Mesenchymal stem cell (in vitro differentiated cells and primary cell): ENCODE data around the gene SMAD6.

Source experiments
- DNase-seq: peaks from one replicate; pipeline ENCODE4 v3.0.0-alpha.2; 2013
- H2AFZ ChIP-seq: one replicate; pipeline ENCODE4 v1.6.1; 2013; ENCODE audit warnings: low read depth, mild to moderate bottlenecking, control low read depth, inconsistent platforms, low read length, moderate library complexity
- H2AK5ac ChIP-seq: 2 replicates; pipeline ENCODE4 v1.6.1; 2013; ENCODE audit warnings: low read length, moderate library complexity, mild to moderate bottlenecking, inconsistent platforms; ENCODE audit not compliant: severe bottlenecking
- H2BK120ac ChIP-seq: one replicate; pipeline ENCODE4 v1.6.1; 2013; ENCODE audit warnings: low read depth, mild to moderate bottlenecking, inconsistent platforms, low read length, moderate library complexity
- H2BK12ac ChIP-seq, 2 experiments: one replicate each; pipeline ENCODE4 v1.6.1; 2013; ENCODE audit warnings: inconsistent platforms in 2 of 2, low read length in 2 of 2, mild to moderate bottlenecking in 2 of 2, moderate library complexity in 2 of 2, control low read depth in 1 of 2
- H2BK15ac ChIP-seq: one replicate; pipeline ENCODE4 v1.6.1; 2013; ENCODE audit warnings: mild to moderate bottlenecking, low read depth, inconsistent platforms; ENCODE audit not compliant: poor library complexity, severe bottlenecking
- H2BK5ac ChIP-seq: 2 replicates; pipeline ENCODE4 v1.6.1; 2013; ENCODE audit warnings: low read depth, mild to moderate bottlenecking, low read length, control low read depth, inconsistent platforms; ENCODE audit not compliant: poor library complexity, severe bottlenecking
- H3K14ac ChIP-seq, 2 experiments: one replicate each; pipeline ENCODE4 v1.6.1; 2013; ENCODE audit warnings: inconsistent platforms in 2 of 2, low read length in 2 of 2, control low read depth in 1 of 2, mild to moderate bottlenecking in 1 of 2, moderate library complexity in 1 of 2
- H3K18ac ChIP-seq, 2 experiments: one replicate each; pipeline ENCODE4 v1.6.1; 2013; ENCODE audit warnings: inconsistent platforms in 2 of 2, low read length in 2 of 2, control low read depth in 1 of 2, low read depth in 1 of 2, mild to moderate bottlenecking in 1 of 2
- H3K23ac ChIP-seq, 2 experiments: one replicate each; pipeline ENCODE4 v1.6.1; 2013; ENCODE audit warnings: inconsistent platforms in 2 of 2, low read length in 2 of 2, mild to moderate bottlenecking in 2 of 2, moderate library complexity in 2 of 2, control low read depth in 1 of 2
- H3K27ac ChIP-seq: 2 replicates; pipeline ENCODE4 v1.5.1; 2013; ENCODE audit warnings: mild to moderate bottlenecking, moderate library complexity, low read length, control low read depth, inconsistent platforms; ENCODE audit not compliant: poor library complexity, severe bottlenecking
- H3K27me3 ChIP-seq, 2 experiments: 2 replicates each; pipeline versions ENCODE4 v1.6.1 to v1.7.0; 2013; ENCODE audit warnings: low read length in 2 of 2, mild to moderate bottlenecking in 2 of 2, moderate library complexity in 2 of 2, control low read depth in 1 of 2, inconsistent platforms in 1 of 2; ENCODE audit not compliant: control insufficient read depth in 1 of 2, insufficient read depth in 1 of 2
- H3K36me3 ChIP-seq, 2 experiments: 2 replicates each; pipeline versions ENCODE4 v1.6.1 to v1.7.0; 2013; ENCODE audit warnings: low read length in 2 of 2, control low read depth in 1 of 2, inconsistent platforms in 1 of 2, low read depth in 1 of 2, mild to moderate bottlenecking in 1 of 2; ENCODE audit not compliant: insufficient read depth in 2 of 2, control insufficient read depth in 1 of 2
- H3K4ac ChIP-seq, 2 experiments: one replicate each; pipeline ENCODE4 v1.6.1; 2013; ENCODE audit warnings: inconsistent platforms in 2 of 2, low read length in 2 of 2, mild to moderate bottlenecking in 2 of 2, moderate library complexity in 2 of 2, control low read depth in 1 of 2, low read depth in 1 of 2
- H3K4me1 ChIP-seq: 2 replicates; pipeline ENCODE4 v1.6.1; 2013; ENCODE audit warnings: low read depth, low read length, control low read depth; ENCODE audit not compliant: control insufficient read depth, insufficient read depth
- H3K4me2 ChIP-seq: 2 replicates; pipeline ENCODE4 v1.6.1; 2013; ENCODE audit warnings: low read length, mild to moderate bottlenecking, inconsistent platforms; ENCODE audit not compliant: poor library complexity, severe bottlenecking
- H3K4me3 ChIP-seq, 2 experiments: 2 replicates each; pipeline versions ENCODE4 v1.5.1 to v1.7.0; 2013; ENCODE audit warnings: low read length in 2 of 2, mild to moderate bottlenecking in 2 of 2, control low read depth in 1 of 2, low read depth in 1 of 2; ENCODE audit not compliant: insufficient read depth in 1 of 2
- H3K79me1 ChIP-seq: replicated peaks from 2 replicates; pipeline ENCODE4 v1.6.1; 2013; ENCODE audit warnings: mild to moderate bottlenecking, control low read depth, low read length, inconsistent platforms; ENCODE audit not compliant: poor library complexity, severe bottlenecking
- H3K9ac ChIP-seq: 2 replicates; pipeline ENCODE4 v1.7.0; 2013; ENCODE audit warnings: mild to moderate bottlenecking, low read length, moderate library complexity
- H3K9me3 ChIP-seq: 2 replicates; pipeline ENCODE4 v1.7.0; 2013; ENCODE audit warnings: mild to moderate bottlenecking, low read length; ENCODE audit not compliant: control insufficient read depth
- H4K8ac ChIP-seq: one replicate; pipeline ENCODE4 v1.6.1; 2013; ENCODE audit warnings: inconsistent platforms, mild to moderate bottlenecking, low read length, moderate library complexity
- H4K91ac ChIP-seq: one replicate; pipeline ENCODE4 v1.6.1; 2013; ENCODE audit warnings: mild to moderate bottlenecking, low read length, inconsistent platforms
- WGBS: methylation state at CpG from one replicate; pipeline ENCODE4 v1.1.7; 2013; ENCODE audit warnings: mixed read lengths; 5-methylcytosine and 5-hydroxymethylcytosine counted together

Gene SMAD6

DNA sequence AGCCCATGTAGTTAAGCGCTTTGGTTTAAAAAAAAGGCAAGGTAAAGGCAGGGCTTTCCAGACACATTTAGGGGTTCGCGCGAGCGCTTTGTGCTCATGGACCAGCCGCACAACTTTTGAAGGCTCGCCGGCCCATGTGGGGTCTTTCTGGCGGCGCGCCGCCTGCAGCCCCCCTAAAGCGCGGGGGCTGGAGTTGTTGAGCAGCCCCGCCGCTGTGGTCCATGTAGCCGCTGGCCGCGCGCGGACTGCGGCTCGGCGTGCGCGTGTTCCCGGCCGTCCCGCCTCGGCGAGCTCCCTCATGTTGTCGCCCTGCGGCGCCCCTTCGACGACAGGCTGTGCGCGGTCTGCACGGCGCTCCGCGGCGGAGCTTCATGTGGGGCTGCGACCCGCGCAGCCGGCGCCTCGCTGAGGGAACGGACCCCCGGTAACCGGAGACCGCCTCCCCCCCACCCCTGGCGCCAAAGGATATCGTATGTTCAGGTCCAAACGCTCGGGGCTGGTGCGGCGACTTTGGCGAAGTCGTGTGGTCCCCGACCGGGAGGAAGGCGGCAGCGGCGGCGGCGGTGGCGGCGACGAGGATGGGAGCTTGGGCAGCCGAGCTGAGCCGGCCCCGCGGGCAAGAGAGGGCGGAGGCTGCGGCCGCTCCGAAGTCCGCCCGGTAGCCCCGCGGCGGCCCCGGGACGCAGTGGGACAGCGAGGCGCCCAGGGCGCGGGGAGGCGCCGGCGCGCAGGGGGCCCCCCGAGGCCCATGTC, 927 bp downstream of the SMAD6 start:
- Histone ChIP-seq H3K9me3 (no peaks in the 10 kb centered on the region), H2AK5ac (no peak overlapping the region)

GRCh38 chr15:66703540-66703941, 1.5 kb downstream of the SMAD6 start:
- H3K79me1 ChIP-seq = peaks cover 20% of the 10 kb centered on the region

More for the DNA sequence above, 927 bp downstream of the SMAD6 start:
- Histone ChIP-seq H4K91ac (peak overlapping the region; percentile 81), H3K23ac (peak overlapping the region in 1 of 2 experiments; percentile 92), H2AFZ (no peak overlapping the region), H3K9ac (peak overlapping the region; percentile 92), H3K27me3 (no peaks in the 10 kb centered on the region), H2BK120ac (peak overlapping the region; percentile 97), H3K27ac (peak overlapping the region; percentile 81), H3K36me3 (peaks cover 6 to 27% of the 10 kb centered on the region in 2 experiments), H3K4ac (peak overlapping the region; percentile 59 to 65), H3K79me1 (peaks cover 18% of the 10 kb centered on the region), H4K8ac (peak overlapping the region; percentile 46), H3K4me1 (peaks cover 41% of the 10 kb centered on the region), H2BK15ac (peak overlapping the region; percentile 73), H3K4me3 (peak overlapping the region; percentile 71 to 99), H3K18ac (peak overlapping the region; percentile 90 to 94), H3K14ac (peak overlapping the region; percentile 38 to 90), H3K4me2 (peak overlapping the region; percentile 80), H2BK5ac (peak overlapping the region; percentile 22), H2BK12ac (peak overlapping the region in 1 of 2 experiments; percentile 37)
- peak; percentile 51 for DNase-seq
- under 1% methylated on average over 71 of the region's 95 CpGs for WGBS

GRCh38 chr15:66704019-66704802, 2.2 kb downstream of the SMAD6 start:
- Histone ChIP-seq H3K79me1 (peaks cover 21% of the 10 kb centered on the region), H3K18ac (peak overlapping the region; percentile 73 to 90), H4K91ac (no peak overlapping the region), H2BK12ac (no peak overlapping the region), H3K14ac (peak overlapping the region; percentile 67 to 80), H3K4me1 (peaks cover 39% of the 10 kb centered on the region), H2BK120ac (no peak overlapping the region), H3K9me3 (no peaks in the 10 kb centered on the region), H3K36me3 (peaks cover 6 to 38% of the 10 kb centered on the region in 2 experiments), H2AFZ (no peak overlapping the region), H3K4ac (peak overlapping the region in 1 of 2 experiments; percentile 65), H4K8ac (no peak overlapping the region), H3K23ac (peak overlapping the region in 1 of 2 experiments; percentile 75), H3K4me3 (peak overlapping the region; percentile 71 to 99), H2BK5ac (no peak overlapping the region), H3K9ac (peak overlapping the region; percentile 92), H3K27me3 (no peaks in the 10 kb centered on the region), H3K4me2 (peak overlapping the region; percentile 80), H2BK15ac (no peak overlapping the region), H3K27ac (no peak overlapping the region), H2AK5ac (no peak overlapping the region)
- 7% methylated on average over 27 of the region's 30 CpGs for WGBS
- no peak for DNase-seq

More at GRCh38 chr15:66703540-66703941, 1.5 kb downstream of the SMAD6 start:
- no peak overlapping the region for H2AK5ac ChIP-seq
- H2BK5ac ChIP-seq = no peak overlapping the region
- peak overlapping the region; percentile 73 to 90 for H3K18ac ChIP-seq
- peak overlapping the region; percentile 92 for H3K9ac ChIP-seq
- peak overlapping the region in 1 of 2 experiments; percentile 33 for H2BK12ac ChIP-seq
- no peak overlapping the region for H4K91ac ChIP-seq
- H3K4me3 ChIP-seq = peak overlapping the region; percentile 71 to 99
- under 1% methylated on average over 59 of the region's 59 CpGs for WGBS
- H3K9me3 ChIP-seq = no peaks in the 10 kb centered on the region
- H4K8ac ChIP-seq = peak overlapping the region; percentile 14
- H3K4me1 ChIP-seq = peaks cover 41% of the 10 kb centered on the region
- peak overlapping the region; percentile 71 for H2BK15ac ChIP-seq
- DNase-seq = peak; percentile 50
- H2AFZ ChIP-seq = no peak overlapping the region
- H3K4me2 ChIP-seq = peak overlapping the region; percentile 80
- no peak overlapping the region for H2BK120ac ChIP-seq
- H3K36me3 ChIP-seq = peaks cover 6 to 31% of the 10 kb centered on the region in 2 experiments
- peak overlapping the region; percentile 67 to 80 for H3K14ac ChIP-seq
- no peaks in the 10 kb centered on the region for H3K27me3 ChIP-seq
- no peak overlapping the region for H3K27ac ChIP-seq
- peak overlapping the region in 1 of 2 experiments; percentile 75 for H3K23ac ChIP-seq
- H3K4ac ChIP-seq = peak overlapping the region in 1 of 2 experiments; percentile 65

DNA sequence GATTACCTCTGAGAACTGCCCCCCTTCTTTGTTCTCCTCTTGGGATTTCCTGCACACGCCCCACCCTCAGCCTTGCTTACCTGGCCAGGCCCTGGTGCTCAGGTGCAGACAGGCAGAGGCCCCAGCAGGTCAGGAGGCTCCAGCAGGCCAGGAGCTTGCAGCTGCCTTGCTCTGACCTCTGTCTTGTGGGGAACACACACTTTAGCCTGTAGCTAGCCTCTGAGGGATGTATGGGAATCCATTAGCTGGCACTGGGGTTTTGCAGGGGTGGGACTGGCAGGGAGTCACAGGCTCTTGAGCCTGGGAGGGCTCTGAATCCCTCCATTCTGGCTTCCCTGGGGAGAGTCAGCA, 2.7 kb downstream of the SMAD6 start:
- H3K18ac ChIP-seq = no peak overlapping the region
- peak overlapping the region in 1 of 2 experiments; percentile 41 for H3K23ac ChIP-seq
- H3K79me1 ChIP-seq = peaks cover 22% of the 10 kb centered on the region

More for the DNA sequence above, 2.7 kb downstream of the SMAD6 start:
- peaks cover 6 to 44% of the 10 kb centered on the region in 2 experiments for H3K36me3 ChIP-seq
- peak overlapping the region in 1 of 2 experiments; percentile 99 for H3K4me3 ChIP-seq
- H3K27ac ChIP-seq = no peak overlapping the region
- peak overlapping the region in 1 of 2 experiments; percentile 56 for H2BK12ac ChIP-seq
- H2AFZ ChIP-seq = no peak overlapping the region
- H2BK15ac ChIP-seq = no peak overlapping the region
- no peak overlapping the region for H2AK5ac ChIP-seq
- no peaks in the 10 kb centered on the region for H3K27me3 ChIP-seq
- H3K14ac ChIP-seq = peak overlapping the region in 1 of 2 experiments; percentile 85
- no peak overlapping the region for H4K8ac ChIP-seq
- no peak overlapping the region for H3K4ac ChIP-seq
- no peak for DNase-seq
- no peak overlapping the region for H4K91ac ChIP-seq
- H3K4me2 ChIP-seq = no peak overlapping the region
- peak overlapping the region; percentile 92 for H3K9ac ChIP-seq
- no peak overlapping the region for H2BK120ac ChIP-seq
- H3K9me3 ChIP-seq = no peaks in the 10 kb centered on the region
- peaks cover 39% of the 10 kb centered on the region for H3K4me1 ChIP-seq
- 82% methylated on average over 1 of the region's 1 CpG for WGBS
- no peak overlapping the region for H2BK5ac ChIP-seq
